Upper lobe of left lung (tissue), 4 donors: ENCODE measurements around the gene SPSB1.

Experiments
- CTCF ChIP-seq, 6 experiments: fragments of 450-650 bp in 4 of 6; fragments of 200-600 bp in 2 of 6; sonication (generic) in 2 of 6; IDR thresholded peaks; one replicate each; pipeline ENCODE4 v1.5.1; 2016 to 2019; ENCODE audit warnings: antibody characterized with exemption in 6 of 6
- EP300 ChIP-seq, 4 donors: sonication (generic); formaldehyde crosslinking; IDR thresholded peaks; one replicate each; pipeline ENCODE4 v1.5.1; 2017; ENCODE audit warnings: antibody characterized with exemption in 4 of 4, control low read depth in 2 of 4
- POLR2A ChIP-seq, 4 donors: fragments of 450-650 bp; IDR thresholded peaks; one replicate each; pipeline ENCODE4 v1.5.1; 2016 to 2017; ENCODE audit warnings: antibody characterized with exemption in 4 of 4, mild to moderate bottlenecking in 2 of 4
- POLR2AphosphoS5 ChIP-seq, 2 donors: sonication (generic); formaldehyde crosslinking; IDR thresholded peaks; one replicate each; pipeline ENCODE4 v1.5.1; 2017; ENCODE audit warnings: antibody characterized with exemption in 2 of 2

- no peak for TF ChIP-seq POLR2A (IDR thresholded peaks at IDR 0.05)
- no peak for TF ChIP-seq CTCF (IDR thresholded peaks at IDR 0.05)
- TF ChIP-seq EP300 (IDR thresholded peaks at IDR 0.05) = no peak
- no peak for TF ChIP-seq POLR2AphosphoS5 (IDR thresholded peaks at IDR 0.05)
Observed at GRCh38 chr1:9247894-9248293, 44.8 kb upstream of the SPSB1 start.
